Endothelial cell of umbilical vein (primary cell): ENCODE data around the gene SLC30A10.

ENCODE experiments used
- EZH2 ChIP-seq: IDR thresholded peaks from 2 replicates; pipeline ENCODE4 v1.6.1; 2012; ENCODE audit warnings: borderline replicate concordance, low read depth, mild to moderate bottlenecking, moderate library complexity, low read length, inconsistent platforms; ENCODE audit not compliant: severe bottlenecking
- GATA2 ChIP-seq: IDR thresholded peaks from 2 replicates; pipeline ENCODE4 v1.7.0; 2011; ENCODE audit warnings: low read depth, mild to moderate bottlenecking, moderate library complexity, mixed read lengths, low read length; ENCODE audit not compliant: insufficient read length, insufficient read depth
- POLR2A ChIP-seq: IDR thresholded peaks from 2 replicates; pipeline ENCODE4 v1.6.1; 2012; ENCODE audit warnings: low read depth, mild to moderate bottlenecking, control low read depth, low read length
- POLR2AphosphoS5 ChIP-seq: IDR thresholded peaks from 2 replicates; pipeline ENCODE4 v1.6.1; 2012; ENCODE audit warnings: low read depth, mild to moderate bottlenecking, control low read depth, low read length, moderate library complexity; ENCODE audit not compliant: insufficient read depth
- TF ChIP-seq, protein P1 (sequence below), 2 donors: IDR thresholded peaks; 1 replicate in 1 of 2; 2 replicates in 1 of 2; pipeline ENCODE4 v1.5.1; 2011; ENCODE audit warnings: low read length in 2 of 2, mild to moderate bottlenecking in 2 of 2, moderate library complexity in 2 of 2, control low read depth in 1 of 2, inconsistent platforms in 1 of 2, low read depth in 1 of 2; ENCODE audit not compliant: insufficient read depth in 1 of 2; ENCODE audit errors: extremely low read depth in 1 of 2

DNA sequence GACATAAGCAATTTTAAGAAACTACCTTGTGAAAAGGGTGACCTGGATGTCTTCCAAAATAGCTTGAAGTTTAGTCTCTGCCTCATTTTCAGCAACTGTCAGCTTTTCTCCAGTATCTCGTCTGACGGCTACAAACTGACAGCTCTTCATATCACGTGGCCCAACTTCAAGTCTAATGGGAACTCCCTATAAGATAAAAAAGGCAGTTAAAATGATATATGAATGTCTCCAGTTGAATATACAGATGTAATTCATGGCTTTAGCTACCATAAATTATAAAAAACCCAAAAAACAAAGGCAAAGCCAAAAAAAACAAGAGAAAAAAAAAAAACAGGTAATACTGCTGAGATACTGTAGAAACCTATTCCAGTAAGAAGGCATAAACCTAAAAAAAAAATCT lies 44.9 kb upstream of the SLC30A10 start:
- TF ChIP-seq, protein P1, sequence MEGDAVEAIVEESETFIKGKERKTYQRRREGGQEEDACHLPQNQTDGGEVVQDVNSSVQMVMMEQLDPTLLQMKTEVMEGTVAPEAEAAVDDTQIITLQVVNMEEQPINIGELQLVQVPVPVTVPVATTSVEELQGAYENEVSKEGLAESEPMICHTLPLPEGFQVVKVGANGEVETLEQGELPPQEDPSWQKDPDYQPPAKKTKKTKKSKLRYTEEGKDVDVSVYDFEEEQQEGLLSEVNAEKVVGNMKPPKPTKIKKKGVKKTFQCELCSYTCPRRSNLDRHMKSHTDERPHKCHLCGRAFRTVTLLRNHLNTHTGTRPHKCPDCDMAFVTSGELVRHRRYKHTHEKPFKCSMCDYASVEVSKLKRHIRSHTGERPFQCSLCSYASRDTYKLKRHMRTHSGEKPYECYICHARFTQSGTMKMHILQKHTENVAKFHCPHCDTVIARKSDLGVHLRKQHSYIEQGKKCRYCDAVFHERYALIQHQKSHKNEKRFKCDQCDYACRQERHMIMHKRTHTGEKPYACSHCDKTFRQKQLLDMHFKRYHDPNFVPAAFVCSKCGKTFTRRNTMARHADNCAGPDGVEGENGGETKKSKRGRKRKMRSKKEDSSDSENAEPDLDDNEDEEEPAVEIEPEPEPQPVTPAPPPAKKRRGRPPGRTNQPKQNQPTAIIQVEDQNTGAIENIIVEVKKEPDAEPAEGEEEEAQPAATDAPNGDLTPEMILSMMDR (IDR thresholded peaks at IDR 0.05; ENCODE audit: extremely low read depth in 1 of 2, insufficient read depth in 1 of 2, low read depth in 1 of 2, low read length in 2 of 2), result no peak
- TF ChIP-seq POLR2A (no peak), EZH2 (no peak), POLR2AphosphoS5 (no peak), GATA2 (no peak)
